GM18907 (cell line): ENCODE results near the gene TERC.
"Not testable (repeated sequence)": the region's sequence is repeated elsewhere in the genome, so short reads cannot be mapped to it uniquely, and the experiment has no call there.

Experiments used
- ATAC-seq: cut with Tn5 transposase; IDR thresholded peaks from one replicate; pipeline ENCODE4 v1.9.1; 2021; ENCODE audit warnings: mild to moderate bottlenecking, moderate library complexity; ENCODE audit not compliant: unreplicated experiment

TERC gene

DNA sequence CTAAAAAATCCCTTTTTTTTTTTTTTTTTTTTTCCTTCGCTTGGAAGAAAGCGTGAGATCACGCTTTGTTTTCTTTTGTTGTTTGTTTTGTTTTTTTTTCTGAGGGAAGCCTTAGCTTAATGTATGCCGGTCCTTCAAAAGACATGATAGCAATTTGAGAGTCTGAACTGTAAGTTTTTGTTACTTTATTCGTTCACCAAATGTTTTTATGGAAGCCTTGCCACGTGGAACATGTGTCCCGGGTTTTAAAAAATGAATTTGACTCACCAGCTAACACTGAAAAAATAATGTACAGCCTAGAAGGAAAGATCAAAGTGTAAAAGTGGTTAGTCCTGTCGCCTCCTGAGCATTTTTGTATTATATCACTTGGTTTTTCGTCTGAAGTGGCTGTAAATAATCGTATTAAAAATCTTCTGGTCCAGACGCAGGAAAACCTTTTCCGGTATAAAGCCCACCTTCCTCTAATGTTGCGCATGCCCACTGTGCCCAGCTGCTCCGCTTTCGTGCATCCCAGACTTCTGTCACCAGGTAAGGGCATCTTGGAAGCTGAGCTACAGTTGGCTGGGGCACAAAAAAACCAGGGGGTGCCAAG is 7.5 kb upstream of the TERC start:
- ATAC-seq = peak; percentile 27

DNA sequence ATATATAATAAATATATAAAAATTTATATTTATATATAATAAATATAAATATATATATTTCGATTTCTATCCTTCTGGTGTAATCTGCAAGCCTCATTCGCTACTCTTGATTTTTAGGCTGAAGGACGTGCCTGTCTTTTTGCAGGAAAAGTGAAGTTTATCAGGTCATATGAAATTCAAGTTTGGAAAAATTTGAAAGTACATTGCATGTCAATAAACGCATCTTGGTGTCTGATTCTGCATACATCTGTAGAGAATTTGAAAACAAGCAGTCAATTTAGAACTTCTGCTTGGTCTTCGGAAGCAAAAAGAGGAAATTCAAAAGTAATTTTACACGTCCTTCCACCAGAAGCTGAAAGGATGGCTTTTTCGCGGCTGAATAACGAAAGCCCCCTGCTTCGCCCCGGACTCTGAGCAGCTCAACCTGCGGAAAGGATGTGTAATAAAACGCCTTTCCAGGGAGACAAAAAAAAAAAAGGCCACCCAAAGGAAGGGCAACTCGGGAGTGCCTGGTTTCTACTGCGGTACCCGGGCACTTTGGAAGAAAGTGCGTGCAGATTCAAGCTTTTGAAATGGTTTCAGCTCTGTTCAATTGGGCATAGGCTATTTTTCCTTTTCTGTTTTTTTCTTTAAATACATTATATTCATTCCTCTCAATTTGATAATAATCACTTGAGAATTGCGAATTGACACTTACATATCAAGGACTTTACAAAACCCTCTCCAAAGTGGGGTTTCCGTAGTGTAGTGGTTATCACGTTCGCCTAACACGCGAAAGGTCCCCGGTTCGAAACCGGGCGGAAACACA is 6.8 kb upstream of the TERC start:
- ATAC-seq = peak; percentile 24

- ATAC-seq = peak; percentile 29
Observed at GRCh38 chr3:169769287-169770181, 4.7 kb upstream of the TERC start, which contains the start of gene ACTRT3. Gene ACTRT3, minus strand, starts transcription at chr3:169769561. Its CDS starts 41 bp downstream, at chr3:169769520.

DNA sequence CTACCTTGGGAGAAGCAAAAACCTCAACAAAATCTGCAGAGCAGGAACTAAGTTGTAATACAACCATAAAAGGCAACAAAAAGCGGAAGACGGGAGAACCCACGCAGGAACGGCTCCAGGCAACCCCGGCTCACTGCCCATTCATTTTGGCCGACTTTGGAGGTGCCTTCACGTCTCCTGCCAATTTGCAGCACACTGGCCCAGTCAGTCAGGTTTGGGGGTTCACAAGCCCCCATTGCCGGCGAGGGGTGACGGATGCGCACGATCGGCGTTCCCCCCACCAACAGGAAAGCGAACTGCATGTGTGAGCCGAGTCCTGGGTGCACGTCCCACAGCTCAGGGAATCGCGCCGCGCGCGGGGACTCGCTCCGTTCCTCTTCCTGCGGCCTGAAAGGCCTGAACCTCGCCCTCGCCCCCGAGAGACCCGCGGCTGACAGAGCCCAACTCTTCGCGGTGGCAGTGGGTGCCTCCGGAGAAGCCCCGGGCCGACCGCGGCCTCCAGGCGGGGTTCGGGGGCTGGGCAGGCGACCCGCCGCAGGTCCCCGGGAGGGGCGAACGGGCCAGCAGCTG is 463 bp downstream of the TERC start:
- ATAC-seq = peak; percentile 36

GRCh38 chr3:169760479-169760878 is 4.4 kb downstream of the TERC start:
- no peak for ATAC-seq

GRCh38 chr3:169759256-169759655 is 5.6 kb downstream of the TERC start:
- ATAC-seq = peak; percentile 79

DNA sequence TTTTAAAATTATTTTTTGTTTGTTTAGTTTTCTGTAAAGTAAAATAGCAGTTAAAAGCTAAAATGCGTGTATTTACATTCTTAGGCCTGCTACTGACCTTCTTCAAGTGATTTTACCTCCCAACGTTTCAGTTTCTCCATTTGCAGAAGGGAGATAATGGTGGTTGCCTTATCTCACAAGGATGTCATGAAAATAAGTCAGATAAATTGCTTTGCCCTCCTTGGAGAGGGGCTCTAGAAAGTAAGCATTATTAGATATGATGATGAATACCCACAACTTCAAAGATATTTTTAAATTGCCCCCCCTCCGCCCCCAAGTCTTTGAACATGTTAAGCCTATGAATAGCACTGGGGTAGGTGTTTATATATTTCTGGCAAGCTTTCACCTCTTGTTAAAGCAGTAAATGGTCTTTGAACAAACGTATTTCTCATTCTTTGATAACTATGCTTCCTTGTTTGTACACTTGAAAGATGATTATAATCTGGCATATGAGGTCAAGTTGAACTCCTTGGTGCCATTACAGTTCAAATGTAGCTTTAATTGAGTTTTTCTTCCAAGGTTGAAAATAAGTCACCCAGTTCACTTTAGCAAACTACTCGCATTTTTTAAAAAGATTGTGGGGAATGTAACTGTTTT is 6.4 kb downstream of the TERC start:
- ATAC-seq = no peak

DNA sequence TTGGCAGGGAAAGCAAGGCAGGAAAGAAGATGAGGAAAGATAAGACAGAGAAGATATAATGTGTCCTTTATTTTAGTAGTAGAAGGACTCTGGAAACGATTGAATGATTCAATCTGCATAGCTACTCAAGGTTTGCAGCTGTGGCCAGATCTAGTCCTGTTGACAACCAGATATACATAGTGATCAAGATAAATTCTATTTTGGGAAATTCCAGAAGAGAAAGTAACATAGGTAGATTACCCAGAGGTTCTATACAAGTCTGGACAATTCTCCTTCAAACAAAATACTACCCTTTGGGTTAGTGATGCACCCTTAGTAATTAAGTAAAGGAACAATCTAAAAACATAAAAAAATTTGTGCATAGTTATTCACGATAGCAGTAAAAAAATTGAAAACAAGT is 9.4 kb downstream of the TERC start:
- ATAC-seq = no peak

DNA sequence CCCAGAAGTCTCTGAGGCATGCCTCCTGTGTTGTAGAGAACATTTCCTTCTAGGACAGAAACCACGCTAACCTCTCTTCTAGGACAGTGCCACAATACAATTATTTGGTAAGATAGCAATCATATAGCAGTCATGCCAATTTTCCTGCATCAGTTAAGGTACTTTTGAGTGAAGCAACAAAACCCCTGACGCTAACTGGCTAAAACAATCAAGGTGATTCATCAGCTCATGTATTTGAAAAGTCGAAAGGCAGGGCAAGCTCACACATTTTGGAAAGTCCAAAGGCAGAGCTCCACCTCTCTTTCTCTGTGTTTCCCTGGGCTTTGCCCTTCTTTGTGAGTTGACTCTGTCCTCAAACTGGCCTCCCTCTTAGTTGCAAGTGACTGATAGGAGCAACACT is 10.1 kb downstream of the TERC start:
- ATAC-seq = no peak

DNA sequence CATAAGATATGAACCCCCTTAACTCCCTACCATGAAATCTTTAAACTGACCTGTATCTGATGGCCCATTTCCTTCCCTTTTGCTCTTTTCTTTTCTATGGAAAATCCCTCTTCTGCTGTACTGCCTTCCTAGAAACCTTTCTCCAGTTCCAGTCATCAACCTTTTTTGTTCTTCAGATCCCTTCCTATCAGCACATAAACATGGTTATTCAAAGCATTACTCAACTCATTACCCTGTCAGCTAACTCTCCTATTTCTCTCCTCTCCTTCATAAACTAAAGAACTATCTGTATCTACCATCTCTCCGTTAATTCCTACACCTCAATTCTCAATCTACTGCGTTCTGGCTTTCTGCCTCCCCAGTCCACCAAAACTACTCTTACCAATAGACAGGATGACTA is 13.0 kb downstream of the TERC start:
- no peak for ATAC-seq

DNA sequence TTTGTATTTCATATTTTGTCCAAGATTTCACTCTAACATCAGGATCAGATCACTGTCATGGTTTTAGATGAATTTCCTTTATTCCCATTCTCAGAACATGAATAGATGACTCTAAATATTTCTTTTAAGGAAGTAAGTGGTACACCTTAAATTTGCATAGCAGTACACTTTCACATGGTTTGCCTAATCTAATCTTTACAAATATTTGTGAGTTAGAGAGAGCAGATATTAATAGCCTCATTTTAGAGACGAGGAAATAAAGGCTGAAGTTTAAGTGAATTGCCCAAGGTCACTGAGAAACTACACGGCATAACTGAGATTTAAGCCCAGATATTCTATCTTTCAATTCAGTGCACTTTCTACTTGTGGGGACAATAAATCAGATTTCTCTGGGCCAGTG is 14.2 kb downstream of the TERC start:
- ATAC-seq = no peak

- no peak for ATAC-seq
Observed at GRCh38 chr3:169748670-169749069, 16.2 kb downstream of the TERC start.

- ATAC-seq = no peak
Observed at GRCh38 chr3:169746924-169747323, 17.9 kb downstream of the TERC start.

GRCh38 chr3:169744366-169745054 is 20.4 kb downstream of the TERC start:
- ATAC-seq = no peak

DNA sequence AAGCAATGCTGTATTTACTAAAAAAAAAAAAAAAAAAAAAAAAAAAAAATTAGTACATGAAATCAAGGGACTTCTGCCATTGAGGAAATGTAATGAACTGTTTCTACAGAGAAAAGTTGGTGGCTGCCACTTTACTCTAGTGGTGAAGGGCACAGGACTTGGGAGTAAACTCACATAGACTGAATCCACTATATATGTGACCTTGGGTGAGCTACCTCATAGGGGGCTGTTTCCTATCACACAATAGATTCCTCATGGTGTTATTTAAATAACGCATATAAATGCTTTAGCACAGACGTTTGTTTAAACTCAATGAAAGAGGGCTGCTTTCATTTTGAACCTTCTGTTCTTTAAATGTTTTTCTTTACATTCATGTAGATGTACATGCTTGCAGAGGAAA is 25.8 kb downstream of the TERC start:
- ATAC-seq = no peak

DNA sequence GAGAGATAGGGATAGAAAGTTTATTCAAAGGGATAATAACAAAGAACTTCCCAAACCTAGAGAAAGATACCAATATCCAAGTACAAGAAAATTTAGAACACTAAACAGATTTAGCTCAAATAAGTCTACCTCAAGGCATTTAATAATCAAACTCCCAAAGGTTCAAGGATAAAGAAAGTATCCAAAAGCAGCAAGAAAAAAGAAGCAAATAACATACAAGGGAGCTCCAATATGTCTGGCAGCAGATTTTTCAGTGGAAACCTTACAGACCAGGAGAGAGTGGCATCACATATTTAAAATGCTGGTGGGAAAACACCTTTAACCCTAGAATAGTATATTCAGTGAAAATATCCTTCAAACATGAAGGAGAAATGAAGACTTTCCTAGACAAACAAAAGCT is 33.0 kb downstream of the TERC start:
- ATAC-seq = not testable (repeated sequence)

DNA sequence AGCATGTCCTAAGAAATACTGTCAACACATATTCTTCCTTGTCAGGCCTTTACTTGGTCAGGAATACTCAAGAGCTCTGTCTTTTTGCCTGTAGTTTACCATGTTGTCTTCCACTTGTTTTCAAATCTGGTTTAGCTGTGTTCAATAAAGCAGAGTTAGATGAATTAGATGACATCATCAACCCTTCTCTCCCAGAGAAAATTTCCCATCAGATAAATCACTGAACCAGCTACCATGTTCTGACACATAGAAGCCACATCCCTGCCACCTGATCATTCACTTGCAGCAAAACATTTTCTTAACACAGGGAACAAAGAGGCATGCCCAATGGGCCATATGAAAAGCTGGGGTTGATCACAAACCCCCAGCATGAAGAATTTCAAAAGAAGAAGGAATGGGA is 42.1 kb downstream of the TERC start:
- ATAC-seq = no peak

- ATAC-seq = not testable (repeated sequence)
Observed at GRCh38 chr3:169718415-169718814, 46.4 kb downstream of the TERC start.
